Vagina (tissue), 2 donors: Measurements from ENCODE around the gene PPP1R12C.

Experiments used
- POLR2A ChIP-seq, 2 donors: fragments of 450-650 bp; IDR thresholded peaks; one replicate each; pipeline ENCODE4 v1.6.1; 2017; ENCODE audit warnings: antibody characterized with exemption in 2 of 2, mild to moderate bottlenecking in 2 of 2, moderate library complexity in 2 of 2
- TF ChIP-seq, protein P1 (sequence below), 3 experiments: fragments of 450-650 bp in 2 of 3; fragments of 200-600 bp in 1 of 3; sonication (generic) in 1 of 3; IDR thresholded peaks; one replicate each; pipeline ENCODE4 v1.5.1; 2017 to 2019; ENCODE audit warnings: antibody characterized with exemption in 3 of 3, mild to moderate bottlenecking in 2 of 3, moderate library complexity in 2 of 3

DNA sequence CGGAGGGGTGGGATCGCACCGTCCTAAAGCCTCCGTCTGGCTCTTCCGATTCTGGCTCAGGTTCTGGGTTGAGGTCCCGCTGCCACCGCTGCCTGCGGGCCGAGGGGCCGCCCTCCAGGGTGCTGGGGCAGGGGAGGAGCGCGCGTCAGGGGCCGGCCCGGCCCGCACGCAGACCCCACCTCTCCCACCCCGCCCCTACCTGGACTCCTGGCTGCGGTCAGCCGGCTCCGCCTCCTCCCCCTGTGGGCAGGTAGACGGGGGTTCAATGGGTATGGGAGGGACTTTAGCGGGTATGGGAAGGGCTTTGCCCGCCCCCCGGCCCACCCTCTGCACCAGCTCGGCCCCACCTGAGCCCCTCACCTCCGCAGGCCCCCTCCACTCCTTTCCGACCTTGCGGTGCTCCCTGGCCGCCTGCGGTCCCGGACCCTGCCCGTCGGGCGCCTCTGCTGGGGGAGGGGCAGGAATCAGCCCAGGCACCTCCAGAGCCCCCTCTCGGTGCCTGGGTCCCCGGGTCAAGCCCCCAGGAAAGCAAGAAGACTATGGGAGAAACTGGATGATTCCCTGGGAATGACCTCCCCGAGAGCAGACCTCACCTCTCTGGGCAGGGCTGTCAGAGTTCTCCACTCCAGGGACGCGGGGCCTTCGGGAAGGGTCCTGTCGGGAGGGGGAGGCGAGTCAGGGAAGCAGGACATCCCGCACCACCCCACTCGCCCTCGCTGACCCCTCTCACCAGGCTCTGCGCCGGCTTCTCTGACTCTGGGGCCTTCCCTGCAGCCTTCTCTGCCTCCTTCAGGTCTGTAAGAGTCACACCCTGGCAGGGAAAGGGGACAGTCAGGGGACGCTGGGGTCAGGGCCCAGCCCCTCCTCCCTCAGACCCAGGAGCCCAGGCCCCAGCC, 24.8 kb downstream of the PPP1R12C start:
- TF ChIP-seq POLR2A (IDR thresholded peaks at IDR 0.05) = no peak
- TF ChIP-seq, protein P1, sequence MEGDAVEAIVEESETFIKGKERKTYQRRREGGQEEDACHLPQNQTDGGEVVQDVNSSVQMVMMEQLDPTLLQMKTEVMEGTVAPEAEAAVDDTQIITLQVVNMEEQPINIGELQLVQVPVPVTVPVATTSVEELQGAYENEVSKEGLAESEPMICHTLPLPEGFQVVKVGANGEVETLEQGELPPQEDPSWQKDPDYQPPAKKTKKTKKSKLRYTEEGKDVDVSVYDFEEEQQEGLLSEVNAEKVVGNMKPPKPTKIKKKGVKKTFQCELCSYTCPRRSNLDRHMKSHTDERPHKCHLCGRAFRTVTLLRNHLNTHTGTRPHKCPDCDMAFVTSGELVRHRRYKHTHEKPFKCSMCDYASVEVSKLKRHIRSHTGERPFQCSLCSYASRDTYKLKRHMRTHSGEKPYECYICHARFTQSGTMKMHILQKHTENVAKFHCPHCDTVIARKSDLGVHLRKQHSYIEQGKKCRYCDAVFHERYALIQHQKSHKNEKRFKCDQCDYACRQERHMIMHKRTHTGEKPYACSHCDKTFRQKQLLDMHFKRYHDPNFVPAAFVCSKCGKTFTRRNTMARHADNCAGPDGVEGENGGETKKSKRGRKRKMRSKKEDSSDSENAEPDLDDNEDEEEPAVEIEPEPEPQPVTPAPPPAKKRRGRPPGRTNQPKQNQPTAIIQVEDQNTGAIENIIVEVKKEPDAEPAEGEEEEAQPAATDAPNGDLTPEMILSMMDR (IDR thresholded peaks at IDR 0.05) = no peak
